ENCODE data around the gene NPPB. TPM values are rescaled to one million over a fixed set of nuclear protein-coding genes. Genes with fewer than 3 reads are reported as not detected.

Gene NPPB
- polyA plus RNA-seq, 1 donor from 2014 or later, result not detected

DNA sequence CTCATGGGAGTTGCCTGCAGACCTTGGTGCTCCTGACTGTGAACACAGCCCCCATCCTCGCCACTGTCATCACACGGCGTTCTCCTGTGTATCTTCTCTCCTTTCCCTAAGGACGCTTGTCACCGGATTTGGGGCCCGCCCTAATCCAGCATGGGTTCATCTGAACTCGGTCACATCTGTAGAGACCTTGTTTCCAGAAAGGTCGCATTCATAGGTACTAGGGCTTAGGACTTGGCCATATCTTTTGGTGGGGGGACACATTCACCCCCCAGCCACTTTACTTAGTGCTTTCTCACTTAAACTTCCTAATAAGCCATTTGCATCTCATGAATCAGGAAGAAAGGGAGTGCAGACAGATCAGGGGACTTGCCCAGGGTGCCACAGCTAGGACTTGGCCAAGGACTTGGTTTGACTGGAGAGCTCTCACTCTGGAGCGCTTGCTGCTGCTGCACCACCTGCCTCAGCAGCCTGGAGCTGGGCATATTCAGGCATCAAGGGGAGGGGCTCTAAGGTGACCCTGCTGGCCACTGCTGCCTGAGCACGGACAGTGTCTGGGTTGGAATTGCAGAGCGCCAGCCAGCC, 20.9 kb downstream of the NPPB start:
- H3K27ac ChIP-seq (ENCODE audit: low read length), result no peak overlapping the region
- H3K79me2 ChIP-seq (replicated peaks; ENCODE audit: insufficient read depth, low read length), result no peaks in the 10 kb centered on the region
- H2AFZ ChIP-seq (ENCODE audit: low read depth, low read length), result no peak overlapping the region
- no peak overlapping the region for H3K4me2 ChIP-seq (ENCODE audit: low read length)
- no peaks in the 10 kb centered on the region for H3K9me2 ChIP-seq (ENCODE audit: insufficient read depth, low read length)
- no peaks in the 10 kb centered on the region for H3K36me3 ChIP-seq (ENCODE audit: insufficient read depth, low read length)
- H3F3A ChIP-seq (ENCODE audit: insufficient read depth, low read length, poor library complexity, severe bottlenecking), result no peaks in the 10 kb centered on the region
- no peak overlapping the region for H3K9ac ChIP-seq (ENCODE audit: low read length)
- no peaks in the 10 kb centered on the region for H3K27me3 ChIP-seq (ENCODE audit: insufficient read depth, low read depth, low read length)
- no peak overlapping the region for H3K4me3 ChIP-seq (ENCODE audit: low read length)
- H4K20me1 ChIP-seq (ENCODE audit: insufficient read depth), result no peaks in the 10 kb centered on the region
- TF ChIP-seq CTCF (IDR thresholded peaks at IDR 0.05; ENCODE audit: poor library complexity, severe bottlenecking) (no peak), EZH2 (IDR thresholded peaks at IDR 0.05; ENCODE audit: borderline replicate concordance, insufficient read depth, low read length, poor library complexity, severe bottlenecking) (no peak), POLR2AphosphoS5 (IDR thresholded peaks at IDR 0.05) (no peak), RAD21 (conservative IDR thresholded peaks at IDR 0.05) (no peak), EP300 (conservative IDR thresholded peaks at IDR 0.05; ENCODE audit: poor library complexity, severe bottlenecking) (no peak), SMC3 (conservative IDR thresholded peaks at IDR 0.05; ENCODE audit: poor library complexity) (no peak), REST (IDR thresholded peaks at IDR 0.05; ENCODE audit: borderline replicate concordance) (no peak), MXI1 (conservative IDR thresholded peaks at IDR 0.05; ENCODE audit: poor library complexity, severe bottlenecking) (no peak), TAF1 (IDR thresholded peaks at IDR 0.05; ENCODE audit: low read depth) (no peak)
- H3K9me3 ChIP-seq (ENCODE audit: low read length), result no peaks in the 10 kb centered on the region

GRCh38 chr1:11836955-11837766, 21.6 kb downstream of the NPPB start:
- Histone ChIP-seq H3K9me2 (ENCODE audit: insufficient read depth, low read length) (no peaks in the 10 kb centered on the region), H3F3A (ENCODE audit: insufficient read depth, low read length, poor library complexity, severe bottlenecking) (no peaks in the 10 kb centered on the region), H3K4me3 (ENCODE audit: low read length) (no peak overlapping the region), H3K27me3 (ENCODE audit: insufficient read depth, low read depth, low read length) (no peaks in the 10 kb centered on the region), H4K20me1 (ENCODE audit: insufficient read depth) (no peaks in the 10 kb centered on the region), H3K79me2 (replicated peaks; ENCODE audit: insufficient read depth, low read length) (no peaks in the 10 kb centered on the region), H3K27ac (ENCODE audit: low read length) (no peak overlapping the region), H2AFZ (ENCODE audit: low read depth, low read length) (no peak overlapping the region), H3K4me2 (ENCODE audit: low read length) (no peak overlapping the region), H3K9me3 (ENCODE audit: low read length) (no peaks in the 10 kb centered on the region), H3K9ac (ENCODE audit: low read length) (no peak overlapping the region), H3K36me3 (ENCODE audit: insufficient read depth, low read length) (no peaks in the 10 kb centered on the region)
- TF ChIP-seq RAD21 (conservative IDR thresholded peaks at IDR 0.05) (no peak), SMC3 (conservative IDR thresholded peaks at IDR 0.05; ENCODE audit: poor library complexity) (no peak), CTCF (IDR thresholded peaks at IDR 0.05; ENCODE audit: poor library complexity, severe bottlenecking) (no peak), EZH2 (IDR thresholded peaks at IDR 0.05; ENCODE audit: borderline replicate concordance, insufficient read depth, low read length, poor library complexity, severe bottlenecking) (no peak), POLR2AphosphoS5 (IDR thresholded peaks at IDR 0.05) (no peak), TAF1 (IDR thresholded peaks at IDR 0.05; ENCODE audit: low read depth) (no peak), EP300 (conservative IDR thresholded peaks at IDR 0.05; ENCODE audit: poor library complexity, severe bottlenecking) (no peak), MXI1 (conservative IDR thresholded peaks at IDR 0.05; ENCODE audit: poor library complexity, severe bottlenecking) (no peak), REST (IDR thresholded peaks at IDR 0.05; ENCODE audit: borderline replicate concordance) (no peak)

All from neural cell (in vitro differentiated cells).